ENCODE results near the gene ORC1.

- TF ChIP-seq CTCF (IDR thresholded peaks at IDR 0.05) (no peak), POLR2A (IDR thresholded peaks at IDR 0.05) (no peak), POLR2AphosphoS5 (IDR thresholded peaks at IDR 0.05) (peak; percentile 57)
Observed at GRCh38 chr1:52368383-52369172, 35.6 kb downstream of the ORC1 start.
